Stomach (tissue), 4 donors: ENCODE data around the gene HRCT1.

ENCODE experiments used
- EP300 ChIP-seq: sonication (generic); formaldehyde crosslinking; IDR thresholded peaks from one replicate; pipeline ENCODE4 v1.6.1; 2017; ENCODE audit warnings: antibody characterized with exemption
- POLR2A ChIP-seq, 4 donors: fragments of 450-650 bp; IDR thresholded peaks; one replicate each; pipeline ENCODE4 v1.6.1; 2016; ENCODE audit warnings: antibody characterized with exemption in 4 of 4, control low read depth in 2 of 4, mild to moderate bottlenecking in 1 of 4, moderate library complexity in 1 of 4
- POLR2AphosphoS5 ChIP-seq, 3 donors: sonication (generic); formaldehyde crosslinking; IDR thresholded peaks; one replicate each; pipeline ENCODE4 v1.6.1; 2016; ENCODE audit warnings: antibody characterized with exemption in 3 of 3
- TF ChIP-seq, protein P1 (sequence below), 7 experiments: fragments of 450-650 bp in 4 of 7; fragments of 200-600 bp in 3 of 7; sonication (generic) in 3 of 7; IDR thresholded peaks; one replicate each; pipeline ENCODE4 v1.5.1; 2016 to 2019; ENCODE audit warnings: antibody characterized with exemption in 7 of 7, control low read depth in 2 of 7, mild to moderate bottlenecking in 1 of 7

DNA sequence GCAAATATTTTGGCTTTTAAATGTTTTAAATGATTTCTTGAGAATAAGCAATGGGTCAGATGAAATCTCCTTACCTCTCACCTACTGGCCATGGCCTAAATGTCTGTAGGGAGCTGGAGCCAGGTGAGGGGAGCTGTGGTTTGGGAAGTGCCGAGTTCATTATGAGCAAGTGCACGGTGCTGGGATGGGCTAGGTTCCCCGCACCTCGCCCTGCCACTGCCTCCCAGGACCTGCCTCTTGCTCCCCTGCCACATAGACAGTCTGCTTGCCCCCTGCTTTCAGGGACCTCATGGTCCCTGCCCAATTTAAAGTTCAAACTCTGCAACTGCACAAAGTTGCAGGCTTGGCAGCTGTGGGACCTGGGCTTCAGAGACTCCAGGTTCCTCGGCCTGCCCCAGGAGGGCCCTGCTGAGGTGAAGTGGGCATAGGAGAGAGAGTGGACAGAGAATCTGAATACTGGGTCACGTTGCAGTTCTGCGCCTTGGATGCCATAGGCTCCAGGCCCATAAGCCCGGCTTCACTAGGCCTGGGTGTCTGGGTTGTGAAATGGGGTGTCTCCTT is 41.2 kb upstream of the HRCT1 start:
- TF ChIP-seq, protein P1, sequence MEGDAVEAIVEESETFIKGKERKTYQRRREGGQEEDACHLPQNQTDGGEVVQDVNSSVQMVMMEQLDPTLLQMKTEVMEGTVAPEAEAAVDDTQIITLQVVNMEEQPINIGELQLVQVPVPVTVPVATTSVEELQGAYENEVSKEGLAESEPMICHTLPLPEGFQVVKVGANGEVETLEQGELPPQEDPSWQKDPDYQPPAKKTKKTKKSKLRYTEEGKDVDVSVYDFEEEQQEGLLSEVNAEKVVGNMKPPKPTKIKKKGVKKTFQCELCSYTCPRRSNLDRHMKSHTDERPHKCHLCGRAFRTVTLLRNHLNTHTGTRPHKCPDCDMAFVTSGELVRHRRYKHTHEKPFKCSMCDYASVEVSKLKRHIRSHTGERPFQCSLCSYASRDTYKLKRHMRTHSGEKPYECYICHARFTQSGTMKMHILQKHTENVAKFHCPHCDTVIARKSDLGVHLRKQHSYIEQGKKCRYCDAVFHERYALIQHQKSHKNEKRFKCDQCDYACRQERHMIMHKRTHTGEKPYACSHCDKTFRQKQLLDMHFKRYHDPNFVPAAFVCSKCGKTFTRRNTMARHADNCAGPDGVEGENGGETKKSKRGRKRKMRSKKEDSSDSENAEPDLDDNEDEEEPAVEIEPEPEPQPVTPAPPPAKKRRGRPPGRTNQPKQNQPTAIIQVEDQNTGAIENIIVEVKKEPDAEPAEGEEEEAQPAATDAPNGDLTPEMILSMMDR (IDR thresholded peaks at IDR 0.05) = no peak
- TF ChIP-seq POLR2AphosphoS5 (IDR thresholded peaks at IDR 0.05) = no peak
- no peak for TF ChIP-seq POLR2A (IDR thresholded peaks at IDR 0.05)
- no peak for TF ChIP-seq EP300
